A204.1 (cell line): Measurements from ENCODE around the gene AP1AR.

ENCODE experiments used
- FAIRE-seq: peaks from 2 replicates; lab custom pipeline; 2012; peaks lifted over from hg19 to GRCh38; lab: Jason Lieb, UNC

AP1AR gene

GRCh38 chr4:112312610-112313239, 81.1 kb downstream of the AP1AR start:
- no peak for FAIRE-seq

- no peak for FAIRE-seq
Observed at GRCh38 chr4:112315446-112315845, 83.9 kb downstream of the AP1AR start.

- no peak for FAIRE-seq
Observed at GRCh38 chr4:112316360-112316759, 84.8 kb downstream of the AP1AR start.

GRCh38 chr4:112318239-112319142, 86.9 kb downstream of the AP1AR start:
- no peak for FAIRE-seq
